ENCODE data around the gene FBXO39.

DNA sequence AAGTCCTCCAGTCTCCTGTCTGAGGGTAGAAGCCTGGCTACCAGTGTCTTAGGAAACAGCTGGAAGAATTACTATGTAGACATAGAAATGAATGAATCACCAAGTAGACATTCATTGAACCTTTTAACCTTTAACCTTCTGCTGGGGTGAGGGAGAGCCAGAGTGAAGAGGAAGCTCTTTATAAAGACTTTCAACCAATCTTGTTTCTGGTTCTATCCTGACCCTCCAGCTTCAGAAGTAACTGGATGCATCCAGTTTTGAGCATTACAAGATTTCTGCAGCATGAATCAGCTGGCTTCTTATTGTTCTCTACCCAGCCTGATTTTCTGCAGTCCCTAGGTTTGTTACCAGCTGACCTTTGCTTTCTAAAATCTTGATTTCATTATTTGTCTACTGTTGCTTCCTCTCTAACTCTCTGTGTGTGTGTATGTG, 47.0 kb downstream of the FBXO39 start:
- TF ChIP-seq, protein P1, sequence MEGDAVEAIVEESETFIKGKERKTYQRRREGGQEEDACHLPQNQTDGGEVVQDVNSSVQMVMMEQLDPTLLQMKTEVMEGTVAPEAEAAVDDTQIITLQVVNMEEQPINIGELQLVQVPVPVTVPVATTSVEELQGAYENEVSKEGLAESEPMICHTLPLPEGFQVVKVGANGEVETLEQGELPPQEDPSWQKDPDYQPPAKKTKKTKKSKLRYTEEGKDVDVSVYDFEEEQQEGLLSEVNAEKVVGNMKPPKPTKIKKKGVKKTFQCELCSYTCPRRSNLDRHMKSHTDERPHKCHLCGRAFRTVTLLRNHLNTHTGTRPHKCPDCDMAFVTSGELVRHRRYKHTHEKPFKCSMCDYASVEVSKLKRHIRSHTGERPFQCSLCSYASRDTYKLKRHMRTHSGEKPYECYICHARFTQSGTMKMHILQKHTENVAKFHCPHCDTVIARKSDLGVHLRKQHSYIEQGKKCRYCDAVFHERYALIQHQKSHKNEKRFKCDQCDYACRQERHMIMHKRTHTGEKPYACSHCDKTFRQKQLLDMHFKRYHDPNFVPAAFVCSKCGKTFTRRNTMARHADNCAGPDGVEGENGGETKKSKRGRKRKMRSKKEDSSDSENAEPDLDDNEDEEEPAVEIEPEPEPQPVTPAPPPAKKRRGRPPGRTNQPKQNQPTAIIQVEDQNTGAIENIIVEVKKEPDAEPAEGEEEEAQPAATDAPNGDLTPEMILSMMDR (IDR thresholded peaks at IDR 0.05) = no peak
- TF ChIP-seq POLR2A (IDR thresholded peaks at IDR 0.05) = no peak

Measured in esophagus squamous epithelium (tissue), 4 donors.